KMS-11 (cell line): Measurements from ENCODE around the gene PRDM2.
A peak's percentile ranks its signal among the peaks of the same experiment; 100 is the strongest.

Source experiments
- H2AFZ ChIP-seq: fragments of 200-600 bp; sonication (generic); 2 replicates; pipeline ENCODE4 v1.6.1; 2016; ENCODE audit warnings: antibody characterized with exemption, mixed run types, low read depth
- H3K27ac ChIP-seq: fragments of 200-600 bp; sonication (generic); 2 replicates; pipeline ENCODE4 v1.6.1; 2016; ENCODE audit warnings: mild to moderate bottlenecking, mixed run types
- H3K27me3 ChIP-seq: fragments of 200-600 bp; sonication (generic); 2 replicates; pipeline ENCODE4 v1.6.1; 2017; ENCODE audit warnings: mild to moderate bottlenecking, low read depth, mixed run types, moderate library complexity; ENCODE audit not compliant: insufficient read depth
- H3K36me3 ChIP-seq: fragments of 200-600 bp; sonication (generic); 2 replicates; pipeline ENCODE4 v1.6.1; 2017; ENCODE audit warnings: mild to moderate bottlenecking, mixed run types; ENCODE audit not compliant: insufficient read depth
- H3K4me1 ChIP-seq: fragments of 200-600 bp; sonication (generic); 2 replicates; pipeline ENCODE4 v1.6.1; 2016; ENCODE audit warnings: mild to moderate bottlenecking, low read depth, mixed run types; ENCODE audit not compliant: poor library complexity, severe bottlenecking
- H3K4me2 ChIP-seq: fragments of 200-600 bp; sonication (generic); 2 replicates; pipeline ENCODE4 v1.7.0; 2016; ENCODE audit warnings: mild to moderate bottlenecking, mixed run types
- H3K4me3 ChIP-seq: fragments of 200-600 bp; sonication (generic); IDR thresholded peaks from 2 replicates; pipeline ENCODE4 v1.6.1; 2017; ENCODE audit warnings: low read depth, low read length, mixed read lengths; ENCODE audit not compliant: insufficient read depth
- H3K79me2 ChIP-seq: fragments of 200-600 bp; sonication (generic); 2 replicates; pipeline ENCODE4 v1.6.1; 2016; ENCODE audit warnings: low read depth, mixed run types; ENCODE audit not compliant: insufficient read depth
- H3K9ac ChIP-seq: fragments of 200-600 bp; sonication (generic); 2 replicates; pipeline ENCODE4 v1.6.1; 2016; ENCODE audit warnings: mild to moderate bottlenecking, mixed run types
- H4K20me1 ChIP-seq: fragments of 200-600 bp; sonication (generic); 2 replicates; pipeline ENCODE4 v1.6.1; 2016; ENCODE audit warnings: mild to moderate bottlenecking, mixed run types; ENCODE audit not compliant: insufficient read depth
- CTCF ChIP-seq: fragments of 200-600 bp; sonication (generic); conservative IDR thresholded peaks from 2 replicates; pipeline ENCODE4 v1.6.1; 2017; ENCODE audit warnings: low read depth, mild to moderate bottlenecking, antibody characterized with exemption, low read length, moderate library complexity, mixed read lengths

The PRDM2 gene

GRCh38 chr1:13699510-13699909 lies 478 bp upstream of the PRDM2 start:
- Histone ChIP-seq H3K27ac (peak overlapping the region; percentile 97), H3K36me3 (no peaks in the 10 kb centered on the region), H3K4me2 (peak overlapping the region; percentile 69; the same call in 1 of the 2 replicates), H3K79me2 (peaks cover 28% of the 10 kb centered on the region), H3K4me3 (peak overlapping the region; percentile 69), H2AFZ (peak overlapping the region; percentile 97), H3K9ac (peak overlapping the region; percentile 93), H3K27me3 (no peaks in the 10 kb centered on the region), H3K4me1 (peaks cover 38% of the 10 kb centered on the region), H4K20me1 (no peaks in the 10 kb centered on the region)
- no peak for TF ChIP-seq CTCF

DNA sequence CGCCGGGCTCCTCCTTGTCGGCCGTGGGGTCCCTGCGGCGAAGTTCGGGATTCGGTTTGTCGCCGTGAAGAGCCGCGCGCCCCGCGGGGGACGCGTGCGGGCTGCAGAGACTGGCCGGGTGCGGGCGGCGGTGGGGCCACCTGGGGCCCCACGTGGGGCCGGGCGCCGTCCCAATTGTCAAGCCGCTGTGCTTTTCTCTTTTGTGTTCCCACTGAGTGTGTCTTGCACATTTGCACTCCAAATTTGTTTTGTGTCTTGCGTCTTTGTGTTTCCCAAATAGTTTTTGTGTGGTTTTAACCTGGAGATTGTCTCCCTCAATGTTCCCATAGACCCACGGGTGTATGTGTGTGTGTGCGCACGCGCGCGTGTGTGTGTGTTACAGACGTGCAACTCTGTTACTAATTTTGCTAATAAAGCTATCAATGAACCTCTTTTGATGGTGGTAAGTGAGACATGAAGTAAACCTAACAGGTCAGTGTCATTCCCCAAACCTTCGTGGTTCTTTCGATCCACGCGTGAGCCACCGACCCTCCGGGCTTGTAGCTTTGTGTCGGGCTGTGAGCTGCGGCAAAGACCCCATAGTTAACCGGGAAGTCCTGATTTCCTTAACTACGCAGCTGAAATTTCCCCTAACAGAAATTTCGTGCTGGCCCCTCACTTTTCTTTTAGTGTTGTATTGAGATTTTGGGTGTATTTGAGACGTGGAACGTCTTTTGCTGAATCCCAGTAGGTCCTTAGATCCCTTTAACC lies 708 bp downstream of the PRDM2 start:
- Histone ChIP-seq H3K79me2 (peaks cover 38% of the 10 kb centered on the region), H3K27me3 (no peaks in the 10 kb centered on the region), H3K9ac (peak overlapping the region; percentile 93), H4K20me1 (no peaks in the 10 kb centered on the region), H3K4me1 (peaks cover 47% of the 10 kb centered on the region), H3K4me3 (no peak overlapping the region), H3K36me3 (no peaks in the 10 kb centered on the region), H2AFZ (peak overlapping the region; percentile 88), H3K27ac (peak overlapping the region; percentile 97), H3K4me2 (peak overlapping the region; percentile 87)
- TF ChIP-seq CTCF: no peak

DNA sequence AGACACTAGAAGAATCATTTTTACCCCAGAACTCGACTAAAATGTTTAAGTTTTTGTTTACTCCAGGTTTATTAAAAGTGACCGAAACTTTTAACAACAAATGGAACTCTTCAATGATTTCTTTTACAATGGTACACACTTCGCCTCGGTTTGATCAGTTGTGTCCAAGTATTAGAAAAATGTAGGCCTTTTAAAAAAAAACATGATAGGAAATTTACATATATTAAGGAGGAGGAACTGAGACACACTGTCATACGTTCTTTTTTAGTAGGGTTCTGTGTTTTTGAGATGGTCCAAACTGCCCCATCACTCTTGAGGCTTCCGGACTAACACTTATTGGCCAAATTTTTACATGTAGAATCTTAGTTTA lies 1.3 kb downstream of the PRDM2 start:
- H3K79me2 ChIP-seq: peaks cover 43% of the 10 kb centered on the region
- H3K4me3 ChIP-seq: no peak overlapping the region
- H3K27me3 ChIP-seq: no peaks in the 10 kb centered on the region
- peak overlapping the region; percentile 97 for H3K27ac ChIP-seq
- TF ChIP-seq CTCF: no peak
- peak overlapping the region; percentile 87 for H3K4me2 ChIP-seq
- H2AFZ ChIP-seq: peak overlapping the region; percentile 88; the same call in 1 of the 2 replicates
- H3K36me3 ChIP-seq: no peaks in the 10 kb centered on the region
- H4K20me1 ChIP-seq: no peaks in the 10 kb centered on the region
- H3K4me1 ChIP-seq: peaks cover 47% of the 10 kb centered on the region
- peak overlapping the region; percentile 93 for H3K9ac ChIP-seq

GRCh38 chr1:13702425-13703127 lies 2.6 kb downstream of the PRDM2 start:
- H2AFZ ChIP-seq: peak overlapping the region; percentile 14; the same call in 1 of the 2 replicates
- H3K9ac ChIP-seq: peak overlapping the region; percentile 93
- H3K79me2 ChIP-seq: peaks cover 55% of the 10 kb centered on the region
- H3K36me3 ChIP-seq: no peaks in the 10 kb centered on the region
- H3K4me3 ChIP-seq: no peak overlapping the region
- H4K20me1 ChIP-seq: no peaks in the 10 kb centered on the region
- H3K4me2 ChIP-seq: peak overlapping the region; percentile 90
- peak overlapping the region; percentile 97 for H3K27ac ChIP-seq
- TF ChIP-seq CTCF: no peak
- H3K4me1 ChIP-seq: peaks cover 47% of the 10 kb centered on the region
- no peaks in the 10 kb centered on the region for H3K27me3 ChIP-seq
